Lower lobe of right lung (tissue), 2 donors: ENCODE data around the gene GSAP. TPM values are rescaled to one million over a fixed set of nuclear protein-coding genes. Genes with fewer than 3 reads are reported as not detected.
A peak's percentile ranks its signal among the peaks of the same experiment; 100 is the strongest.

Experiments
- ATAC-seq, 2 donors: fragments of 200-7000 bp; cut with Tn5 transposase; one replicate each; pipeline ENCODE4 v1.9.1; 2020 to 2022; ENCODE audit warnings: mild to moderate bottlenecking in 2 of 2, moderate library complexity in 2 of 2
- DNase-seq: peaks from one replicate; pipeline ENCODE4 v3.0.0-alpha.2; 2020
- H3K27ac ChIP-seq: fragments of 200-600 bp; one replicate; pipeline ENCODE4 v1.8.0; 2022
- H3K27me3 ChIP-seq: fragments of 200-600 bp; one replicate; pipeline ENCODE4 v1.8.0; 2022; ENCODE audit warnings: low read depth
- H3K36me3 ChIP-seq: fragments of 200-600 bp; one replicate; pipeline ENCODE4 v1.8.0; 2022; ENCODE audit warnings: mild to moderate bottlenecking
- H3K4me1 ChIP-seq: fragments of 200-600 bp; one replicate; pipeline ENCODE4 v1.8.0; 2022
- H3K4me3 ChIP-seq: fragments of 200-600 bp; one replicate; pipeline ENCODE4 v1.8.0; 2022; ENCODE audit warnings: mild to moderate bottlenecking
- H3K9me3 ChIP-seq: fragments of 200-600 bp; one replicate; pipeline ENCODE4 v1.8.0; 2022
- CTCF ChIP-seq: fragments of 200-600 bp; IDR thresholded peaks from one replicate; pipeline ENCODE4 v1.8.0; 2022; ENCODE audit warnings: antibody characterized with exemption, mild to moderate bottlenecking
- intact Hi-C: fragments of 100-400 bp; cut with DNase I; formaldehyde crosslinking; loops from one replicate; pipeline ENCODE4 v1.11.0; 2022
- total RNA-seq: library from RNA; stranded (reverse); fragmentation: NEBNext Ultra II Directional; extraction: Animal tissue kit (Norgen Biotek cat#: 25700); gene quantifications from one replicate; pipeline ENCODE4 v1.2.1, GENCODE V29; 2021
- donor health status: DM: no; HTN: yes; CAD: no; lungs with severe emphysema.

Gene GSAP
- total RNA-seq, 1 donor from 2014 or later: 80.0 TPM

- TF ChIP-seq CTCF: no peak
- intact Hi-C loops: no loop called here
- DNase-seq (no peak), ATAC-seq (no peak)
- H3K27me3 ChIP-seq: no peaks in the 10 kb centered on the region
- peaks cover 73% of the 10 kb centered on the region for H3K36me3 ChIP-seq
- H3K9me3 ChIP-seq: no peaks in the 10 kb centered on the region
- no peak overlapping the region for H3K4me3 ChIP-seq
- H3K4me1 ChIP-seq: peaks cover 5% of the 10 kb centered on the region
- no peak overlapping the region for H3K27ac ChIP-seq
Measured at GRCh38 chr7:77318019-77318418, 98.1 kb downstream of the GSAP start.

DNA sequence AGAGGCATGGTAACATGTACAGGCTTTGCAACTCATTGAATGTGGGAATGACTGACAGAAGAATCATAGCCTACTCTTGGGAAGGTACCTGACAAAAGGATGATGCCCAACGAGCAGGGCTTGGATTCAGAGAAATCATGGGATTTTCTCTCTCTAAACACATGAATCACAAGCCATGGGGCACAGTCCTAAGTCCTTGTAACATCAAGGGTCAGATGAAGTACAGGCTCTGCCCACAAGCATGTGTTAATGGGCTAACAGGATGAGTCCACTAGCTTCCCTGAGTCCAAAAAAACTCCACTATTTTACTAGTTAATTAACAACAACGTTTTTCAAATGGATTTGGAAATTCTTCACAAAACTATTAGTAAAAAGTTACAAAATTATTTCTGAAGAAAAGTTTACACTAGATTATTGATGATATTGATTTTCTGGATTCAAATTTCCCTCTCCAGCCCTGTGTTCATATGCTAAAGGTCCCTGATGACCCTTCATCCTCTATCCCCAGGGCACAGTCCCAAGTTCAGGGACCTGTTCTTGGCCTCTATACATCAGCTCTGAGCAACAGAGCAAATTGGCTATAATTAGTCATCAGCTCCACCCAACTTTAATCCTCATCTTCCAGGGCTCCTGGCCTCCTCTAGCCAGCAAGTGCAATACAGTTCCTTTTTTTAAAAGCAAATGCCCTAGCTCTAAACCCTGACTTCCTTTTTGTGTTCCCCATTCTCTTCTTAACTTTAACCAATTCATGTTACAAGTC is 99.8 kb downstream of the GSAP start:
- H3K27ac ChIP-seq: no peak overlapping the region
- H3K27me3 ChIP-seq: no peaks in the 10 kb centered on the region
- DNase-seq: no peak
- no peak overlapping the region for H3K4me3 ChIP-seq
- peaks cover 11% of the 10 kb centered on the region for H3K4me1 ChIP-seq
- peak; percentile 65 to 72 for ATAC-seq
- no peaks in the 10 kb centered on the region for H3K9me3 ChIP-seq
- intact Hi-C loops: no loop called here
- peaks cover 79% of the 10 kb centered on the region for H3K36me3 ChIP-seq
- no peak for TF ChIP-seq CTCF

DNA sequence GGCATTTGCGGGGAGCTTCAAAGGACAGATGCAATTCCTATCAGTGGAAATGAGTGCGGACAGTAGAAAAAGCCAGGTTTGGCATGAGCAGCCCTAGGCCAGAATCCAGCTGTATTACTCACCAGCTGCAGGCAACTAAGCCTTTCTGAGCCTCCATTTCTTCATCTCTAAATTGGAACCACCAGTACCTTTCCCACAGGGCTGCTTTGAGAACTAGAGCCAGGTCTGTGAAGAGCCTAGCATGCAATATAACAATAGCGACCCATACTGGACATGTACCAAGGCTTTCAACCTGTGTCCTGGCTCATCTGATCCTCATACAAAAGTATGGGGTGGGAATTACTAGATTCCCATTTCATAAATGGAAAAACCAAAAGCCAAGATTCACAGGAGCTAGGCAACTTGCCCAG is 101.0 kb downstream of the GSAP start:
- no peaks in the 10 kb centered on the region for H3K9me3 ChIP-seq
- no peak overlapping the region for H3K4me3 ChIP-seq
- intact Hi-C loops: no loop called here
- ATAC-seq (no peak), DNase-seq (no peak)
- peaks cover 79% of the 10 kb centered on the region for H3K36me3 ChIP-seq
- TF ChIP-seq CTCF: no peak
- H3K27ac ChIP-seq: no peak overlapping the region
- H3K4me1 ChIP-seq: peaks cover 11% of the 10 kb centered on the region
- no peaks in the 10 kb centered on the region for H3K27me3 ChIP-seq

DNA sequence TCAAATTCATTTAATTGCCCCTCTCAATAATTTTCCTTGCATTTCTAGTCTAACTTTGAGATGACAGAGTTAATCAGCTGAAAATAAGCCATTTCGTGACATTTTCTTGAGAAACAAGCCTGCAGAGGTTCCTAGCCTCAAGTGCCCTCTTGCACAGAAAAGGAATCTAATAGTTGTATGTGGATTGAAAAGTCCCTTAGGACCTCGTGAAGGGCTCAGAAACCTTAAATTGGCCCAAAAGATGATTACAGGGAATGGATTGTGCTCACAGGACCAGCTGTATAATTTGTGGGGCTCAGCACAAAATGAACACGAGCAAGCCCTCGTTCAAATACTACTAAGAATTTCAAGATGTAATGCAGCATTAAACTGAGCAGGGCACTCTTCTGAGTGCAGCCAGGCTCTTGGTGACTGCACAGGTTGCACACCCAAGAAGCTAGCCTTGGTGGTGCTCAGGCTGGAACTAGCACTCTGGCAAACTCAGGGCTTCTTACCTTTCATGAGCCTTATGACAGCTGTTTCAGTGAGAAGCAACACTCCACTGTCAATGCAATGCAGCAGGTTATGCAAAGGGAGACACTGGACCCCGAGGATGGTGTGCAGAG is 102.2 kb downstream of the GSAP start:
- DNase-seq (no peak), ATAC-seq (no peak)
- peaks cover 11% of the 10 kb centered on the region for H3K4me1 ChIP-seq
- H3K36me3 ChIP-seq: peaks cover 79% of the 10 kb centered on the region
- intact Hi-C loops: no loop called here
- no peaks in the 10 kb centered on the region for H3K27me3 ChIP-seq
- no peaks in the 10 kb centered on the region for H3K9me3 ChIP-seq
- H3K27ac ChIP-seq: no peak overlapping the region
- H3K4me3 ChIP-seq: no peak overlapping the region
- no peak for TF ChIP-seq CTCF

- no peak for DNase-seq
- Histone ChIP-seq H3K4me3 (no peak overlapping the region), H3K4me1 (peaks cover 11% of the 10 kb centered on the region), H3K27ac (peak overlapping the region; percentile 31), H3K36me3 (peaks cover 79% of the 10 kb centered on the region), H3K9me3 (no peaks in the 10 kb centered on the region), H3K27me3 (no peaks in the 10 kb centered on the region)
- TF ChIP-seq CTCF: no peak
- intact Hi-C loops: no loop called here
- ATAC-seq: no peak
Measured at GRCh38 chr7:77313085-77313484, 103.1 kb downstream of the GSAP start.
